ENCODE measurements around the gene GRXCR1.

The GRXCR1 gene

DNA sequence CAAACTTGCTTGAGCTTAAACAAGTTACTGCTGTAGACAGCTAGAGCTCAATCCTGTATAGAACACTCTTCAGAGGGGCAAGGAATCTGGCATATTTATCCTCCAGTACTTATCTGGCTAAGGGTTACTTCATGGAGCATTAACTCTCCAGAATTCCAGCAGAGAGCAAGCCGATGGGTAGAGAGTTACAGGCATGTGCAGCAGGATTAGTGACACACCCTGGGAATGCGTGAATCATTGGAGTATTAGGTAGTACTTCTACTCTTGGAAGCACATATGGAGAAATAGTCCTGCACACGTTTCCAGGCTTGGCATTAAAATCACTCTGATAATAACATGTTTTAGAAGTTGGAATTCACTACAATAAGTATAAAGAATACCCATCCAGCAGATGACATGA lies 35.4 kb downstream of the GRXCR1 start:
- no peak for DNase-seq (ENCODE audit: low read depth in 1 of 2, low spot score in 1 of 2)

DNA sequence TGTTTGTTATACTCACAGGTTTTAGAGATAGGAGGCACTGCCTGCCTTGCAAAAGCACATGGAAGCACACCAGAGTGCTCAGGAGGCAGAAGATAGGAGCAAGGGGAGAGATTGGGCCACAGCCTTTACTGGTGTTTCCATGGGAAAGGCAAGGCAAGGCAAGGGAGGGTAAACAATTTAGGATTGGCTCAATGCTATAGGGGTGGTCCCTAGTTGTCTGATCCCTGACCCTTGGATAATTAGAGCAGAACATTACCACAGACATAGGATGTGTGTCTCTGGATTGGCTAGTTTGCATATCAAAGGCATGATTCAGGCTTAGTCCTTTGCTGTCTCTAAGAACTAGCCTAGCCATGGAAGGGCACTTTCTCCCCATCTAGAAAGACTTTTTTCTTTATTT lies 36.1 kb downstream of the GRXCR1 start:
- no peak for DNase-seq (ENCODE audit: low read depth in 1 of 2, low spot score in 1 of 2)

DNA sequence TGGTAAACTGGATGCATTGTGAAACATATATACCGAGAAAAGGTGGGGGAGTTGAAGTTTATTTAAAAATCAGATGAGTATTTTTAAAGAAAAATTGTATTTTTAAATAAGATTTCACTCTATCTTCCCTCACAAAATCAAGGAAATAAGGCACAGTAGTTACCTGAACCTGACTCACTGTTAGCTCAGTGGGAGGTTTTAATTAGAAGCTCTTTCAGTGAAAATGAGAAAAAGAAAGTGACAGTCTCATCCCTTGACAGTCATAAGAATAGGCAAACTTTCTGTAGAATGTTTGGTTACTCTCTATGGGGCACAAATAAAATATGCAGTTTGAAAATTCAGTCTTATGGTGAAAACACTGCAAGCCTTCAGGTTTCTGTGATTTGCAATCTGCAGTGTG lies 49.7 kb downstream of the GRXCR1 start:
- no peak for DNase-seq (ENCODE audit: low read depth in 1 of 2, low spot score in 1 of 2)

DNA sequence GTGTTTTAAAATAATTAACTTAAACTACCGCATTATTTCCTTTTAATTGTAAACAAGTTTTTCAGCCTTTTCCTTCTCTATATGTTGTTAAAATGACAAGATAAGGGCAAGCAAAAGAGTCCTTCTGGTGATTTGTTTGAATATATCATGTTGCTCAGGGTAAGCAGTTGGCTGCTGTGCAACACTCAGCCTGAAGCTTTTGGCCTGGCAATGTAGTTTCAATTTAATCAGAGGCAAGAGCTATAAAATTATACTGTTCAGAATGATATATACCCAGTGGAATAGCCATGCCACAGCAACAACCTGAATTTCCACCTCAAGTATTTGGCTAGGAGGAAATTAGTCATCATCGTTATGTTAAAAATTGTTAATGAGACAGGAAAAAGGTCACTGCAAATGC lies 53.4 kb downstream of the GRXCR1 start:
- no peak for DNase-seq (ENCODE audit: low read depth in 1 of 2, low spot score in 1 of 2)

DNA sequence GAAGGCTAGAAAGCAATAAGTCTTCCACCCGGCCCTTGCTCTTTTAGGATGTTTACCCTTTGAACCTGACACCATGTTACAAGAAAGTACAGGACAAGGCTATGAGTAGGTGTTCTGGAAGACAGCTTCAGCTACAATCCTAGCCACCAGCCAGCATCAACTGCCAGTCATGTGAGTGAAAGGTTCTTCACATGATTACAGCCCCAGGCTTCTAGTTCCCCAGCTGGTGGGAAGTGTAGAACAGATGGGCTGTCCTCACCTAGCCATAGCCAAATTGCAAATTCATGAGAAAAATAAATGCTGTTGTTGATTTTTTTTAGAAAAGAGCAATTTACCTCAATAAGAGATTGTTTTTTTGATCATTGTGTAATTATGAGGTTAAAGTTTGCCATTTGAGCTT lies 60.8 kb downstream of the GRXCR1 start:
- no peak for DNase-seq (ENCODE audit: low read depth in 1 of 2, low spot score in 1 of 2)

DNA sequence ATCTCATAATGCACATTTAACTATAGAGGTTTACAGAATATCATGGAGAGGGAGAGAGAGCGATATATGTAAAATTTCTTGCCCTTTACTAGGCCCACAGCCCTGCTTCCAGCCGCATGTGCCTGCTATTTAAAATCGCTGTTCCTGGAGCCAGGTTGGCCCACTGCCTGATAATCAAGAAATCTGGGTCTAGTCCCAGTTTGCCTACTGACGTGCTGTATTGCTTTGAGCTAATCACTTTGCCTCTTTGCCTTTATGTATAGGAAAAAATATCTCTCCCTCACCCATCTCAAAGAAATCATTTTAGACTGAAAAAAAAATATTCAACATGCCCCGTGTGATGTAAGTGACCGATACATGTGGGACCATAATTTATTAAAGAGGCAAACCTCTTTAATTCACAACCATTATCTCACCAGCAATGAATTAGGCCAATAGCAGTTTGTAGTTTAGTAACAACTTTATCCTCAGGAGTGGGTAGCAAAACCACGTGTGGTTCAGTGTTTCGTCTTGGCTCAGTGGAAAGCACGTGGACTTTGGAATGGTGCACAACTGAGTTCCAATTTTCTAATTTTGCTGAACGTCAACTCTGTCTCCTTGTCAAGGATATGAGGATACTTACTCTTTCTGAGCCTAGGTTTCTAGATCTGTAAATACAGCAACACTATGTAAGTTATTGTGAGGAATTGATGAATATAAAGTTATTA lies 62.6 kb downstream of the GRXCR1 start:
- no peak for DNase-seq (ENCODE audit: low read depth in 1 of 2, low spot score in 1 of 2)

DNA sequence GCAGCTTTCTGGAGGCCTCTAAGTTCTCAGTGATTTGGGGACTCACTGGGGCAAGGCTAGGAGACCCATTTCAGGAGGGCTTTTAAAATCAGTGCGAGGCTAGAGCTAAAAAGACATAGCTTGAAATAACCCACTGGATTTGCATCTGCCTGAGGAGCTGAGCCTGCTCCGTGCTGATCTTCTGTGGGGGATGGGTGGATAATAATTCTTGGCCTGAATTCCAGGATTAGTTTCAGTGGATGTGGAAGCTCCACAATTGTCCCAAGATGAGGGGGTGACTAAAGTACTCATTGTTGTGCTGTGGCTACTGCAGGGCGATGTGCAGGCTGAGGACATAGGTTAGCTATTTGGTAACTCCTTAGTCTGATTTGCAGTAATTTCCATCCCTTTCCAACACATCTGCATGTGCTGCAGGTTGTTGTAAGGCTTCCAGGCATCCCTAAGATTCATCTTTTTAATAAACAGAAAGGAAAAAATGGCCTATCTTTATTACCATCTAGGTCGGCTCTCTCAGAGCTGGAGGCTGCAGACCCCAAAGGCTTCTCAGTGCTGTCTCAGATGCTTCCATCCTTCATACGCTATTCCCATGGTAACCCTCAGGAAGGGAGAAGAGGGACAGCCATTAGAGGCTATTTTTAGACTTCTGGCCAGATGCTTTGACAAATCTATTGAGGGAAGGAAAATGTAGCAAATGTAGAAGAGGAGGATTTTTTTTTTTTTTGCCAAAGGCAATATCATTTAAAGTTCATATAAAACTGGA lies 63.4 kb downstream of the GRXCR1 start:
- DNase-seq (ENCODE audit: low read depth in 1 of 2, low spot score in 1 of 2), result no peak

DNA sequence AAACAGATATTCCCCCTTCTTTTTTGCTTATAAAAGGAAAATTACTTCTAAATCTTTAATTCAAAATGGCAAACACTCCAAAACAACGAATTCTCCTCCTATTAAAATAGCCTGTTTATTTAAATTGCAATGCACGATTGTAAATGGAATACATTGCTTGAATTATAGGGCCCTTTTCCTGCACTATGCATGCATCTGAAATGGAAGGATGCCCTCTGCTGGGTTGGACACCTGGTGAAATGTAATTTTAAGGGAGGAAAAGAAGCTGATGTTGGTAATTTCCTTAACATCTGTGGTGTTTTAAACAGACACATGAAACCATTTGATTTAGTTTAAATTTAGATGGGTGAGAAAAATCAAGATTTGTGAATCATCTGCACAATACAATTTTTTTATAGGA lies 72.8 kb downstream of the GRXCR1 start:
- no peak for DNase-seq (ENCODE audit: low read depth in 1 of 2, low spot score in 1 of 2)

DNA sequence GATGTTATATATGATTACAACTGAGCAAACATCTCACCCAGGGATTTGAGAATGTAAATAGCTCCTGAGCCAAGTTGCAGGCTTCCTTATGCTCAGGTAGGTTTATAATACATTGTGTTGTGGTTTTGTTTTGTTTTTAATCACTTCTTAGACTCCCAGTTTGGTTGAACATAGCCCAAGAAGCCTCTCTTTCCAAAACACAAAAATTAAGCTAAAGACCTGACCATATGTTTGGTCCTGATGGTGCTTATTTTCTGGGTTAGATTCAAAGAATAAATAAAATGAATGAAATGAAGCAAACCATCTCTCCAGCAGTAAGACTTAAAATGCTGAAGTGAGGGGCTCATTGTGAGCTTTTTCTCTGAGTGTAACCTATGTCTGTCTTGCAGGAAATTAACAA lies 93.5 kb downstream of the GRXCR1 start:
- DNase-seq (ENCODE audit: low read depth in 1 of 2, low spot score in 1 of 2), result no peak

DNA sequence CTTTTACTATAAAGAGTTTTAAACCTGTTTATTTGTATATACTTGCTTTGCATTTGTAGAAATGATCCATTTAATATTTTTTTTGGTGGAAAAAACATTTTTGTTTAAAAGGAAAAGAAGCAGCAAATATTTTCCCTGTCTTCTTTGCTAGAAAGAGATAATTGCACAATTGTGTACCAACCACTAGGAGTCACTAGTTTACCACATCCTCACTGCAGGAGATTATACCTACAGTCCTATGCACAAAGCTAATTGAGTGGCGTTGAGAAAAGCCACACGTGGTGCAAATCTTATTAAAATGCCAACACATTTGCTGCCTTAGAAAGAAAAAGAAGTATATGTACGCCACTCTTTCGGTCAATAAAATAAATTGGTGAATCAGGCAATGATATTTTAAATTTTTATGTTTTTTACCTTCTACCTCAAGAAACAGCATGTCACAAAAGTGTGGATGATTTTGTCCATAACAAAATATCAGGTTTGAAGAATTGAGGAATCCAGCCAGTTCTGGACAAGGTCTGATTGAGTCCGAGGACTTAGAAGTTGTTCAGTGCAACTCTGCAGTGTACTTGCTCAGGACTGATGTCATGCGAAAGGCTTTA lies 102.9 kb downstream of the GRXCR1 start:
- no peak for DNase-seq (ENCODE audit: low read depth in 1 of 2, low spot score in 1 of 2)

DNA sequence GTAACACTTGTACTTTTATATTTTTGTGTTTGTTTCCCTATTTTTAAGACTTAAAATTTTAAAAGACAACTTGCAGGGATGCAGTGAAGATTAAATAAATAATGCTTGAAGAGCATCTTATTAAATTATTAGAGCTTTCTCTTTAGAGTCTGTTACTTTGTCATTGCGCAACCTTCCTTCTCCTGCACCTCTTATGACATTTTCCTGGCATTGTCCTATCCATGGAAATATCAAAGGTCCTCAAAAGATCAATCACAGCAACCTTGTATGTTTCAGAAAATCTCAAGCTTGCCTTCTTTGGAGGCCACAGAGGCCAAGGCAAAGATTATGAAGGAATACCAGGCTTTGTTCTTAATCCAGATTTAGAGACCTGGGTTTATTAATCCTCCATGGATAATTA lies 116.3 kb downstream of the GRXCR1 start:
- DNase-seq (ENCODE audit: low read depth in 1 of 2, low spot score in 1 of 2), result no peak

DNA sequence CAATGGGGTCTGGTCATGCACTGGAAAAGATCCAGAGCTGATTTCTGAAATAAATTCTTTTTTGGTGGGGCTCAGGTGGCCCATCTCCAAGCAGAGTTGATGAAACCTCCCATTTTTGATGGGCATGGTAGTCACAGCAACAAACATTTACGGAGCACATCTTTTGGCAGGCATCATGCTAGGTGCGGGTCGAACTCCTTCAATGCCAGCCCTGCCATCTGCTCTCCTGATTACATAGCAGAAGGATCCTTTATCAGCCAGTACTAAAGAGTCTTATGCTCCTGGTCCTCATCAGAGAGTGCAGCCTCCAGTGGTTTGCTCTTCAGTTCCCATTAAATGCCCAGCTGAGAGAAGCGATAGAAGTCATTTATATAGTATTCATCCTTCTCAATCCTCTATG lies 121.7 kb downstream of the GRXCR1 start:
- no peak for DNase-seq (ENCODE audit: low read depth in 1 of 2, low spot score in 1 of 2)

DNA sequence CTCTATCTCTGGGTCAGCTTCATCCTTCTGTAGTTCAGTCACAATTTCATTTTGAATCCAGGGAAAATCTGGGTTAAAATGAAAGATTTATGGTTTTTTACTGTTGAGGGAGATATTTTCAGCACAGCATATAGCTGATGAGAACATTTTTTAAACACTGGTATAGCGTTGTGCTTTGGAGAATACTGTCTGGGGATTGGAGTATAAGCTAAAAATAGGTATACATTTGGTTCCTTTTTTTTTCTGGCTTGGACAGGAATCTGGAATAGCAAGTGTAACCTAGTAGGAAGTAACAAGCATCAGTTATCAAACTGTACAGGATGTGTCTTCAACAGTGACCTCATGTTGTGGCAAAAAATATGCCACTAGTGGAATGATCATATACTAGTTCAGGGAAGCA lies 149.1 kb downstream of the GRXCR1 start:
- DNase-seq (ENCODE audit: low read depth in 1 of 2, low spot score in 1 of 2), result no peak

DNA sequence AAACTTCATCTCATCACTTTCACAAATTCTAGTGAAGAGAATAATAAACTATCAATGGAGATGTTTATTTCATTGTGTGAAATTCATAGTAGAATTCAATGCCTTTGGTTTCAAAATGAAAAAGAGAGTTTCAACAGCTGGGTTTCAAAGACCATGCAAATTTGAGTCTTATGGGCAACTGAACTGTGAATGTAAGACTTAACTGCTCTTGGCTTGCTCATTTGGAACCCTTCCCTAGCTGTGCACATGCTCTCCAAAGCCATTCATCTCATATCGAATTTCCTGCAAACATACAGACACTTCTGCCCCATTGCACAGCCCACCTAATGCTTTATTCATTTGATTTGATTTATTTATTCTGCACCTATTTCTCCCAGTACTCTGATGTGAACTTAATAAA lies 154.5 kb downstream of the GRXCR1 start:
- no peak for DNase-seq (ENCODE audit: low read depth in 1 of 2, low spot score in 1 of 2)

DNA sequence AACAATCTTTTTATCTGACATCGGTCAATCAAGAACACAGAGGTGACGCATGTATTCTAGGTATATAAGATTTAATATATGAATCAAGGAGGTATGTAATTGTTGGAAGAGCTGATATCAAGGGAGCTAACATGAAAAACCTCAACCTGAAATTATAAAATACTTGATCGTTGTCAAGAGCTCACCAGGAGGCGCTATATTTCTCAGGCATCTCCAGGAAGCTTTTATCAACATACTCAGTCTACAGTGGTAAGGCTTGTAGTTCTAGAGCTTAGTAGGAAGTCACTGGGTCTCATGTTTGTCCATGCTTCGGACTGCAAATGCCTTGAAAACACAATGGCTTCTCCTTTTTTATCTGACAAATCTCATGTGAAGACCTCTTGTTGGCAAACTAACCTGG lies 156.1 kb downstream of the GRXCR1 start:
- DNase-seq (ENCODE audit: low read depth in 1 of 2, low spot score in 1 of 2), result no peak

DNA sequence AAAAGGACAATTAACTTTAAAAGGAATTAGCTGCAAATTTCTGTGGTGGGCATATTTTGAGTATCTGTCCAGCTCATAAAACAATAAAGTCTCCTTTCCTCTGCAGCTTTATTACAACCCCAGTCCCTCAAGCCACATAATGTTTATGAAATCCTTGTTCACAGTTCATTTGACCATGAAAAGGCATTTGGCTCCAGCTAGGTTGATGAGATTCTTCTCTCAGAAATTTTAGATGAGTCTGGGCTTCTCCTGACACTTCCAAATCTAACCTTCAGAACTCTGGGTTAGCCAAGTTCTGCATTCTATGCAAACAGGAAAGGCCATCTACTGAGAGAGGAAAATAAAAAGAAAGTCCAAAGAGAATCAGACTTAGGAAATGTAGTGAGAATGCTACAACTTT lies 156.8 kb downstream of the GRXCR1 start:
- no peak for DNase-seq (ENCODE audit: low read depth in 1 of 2, low spot score in 1 of 2)

DNA sequence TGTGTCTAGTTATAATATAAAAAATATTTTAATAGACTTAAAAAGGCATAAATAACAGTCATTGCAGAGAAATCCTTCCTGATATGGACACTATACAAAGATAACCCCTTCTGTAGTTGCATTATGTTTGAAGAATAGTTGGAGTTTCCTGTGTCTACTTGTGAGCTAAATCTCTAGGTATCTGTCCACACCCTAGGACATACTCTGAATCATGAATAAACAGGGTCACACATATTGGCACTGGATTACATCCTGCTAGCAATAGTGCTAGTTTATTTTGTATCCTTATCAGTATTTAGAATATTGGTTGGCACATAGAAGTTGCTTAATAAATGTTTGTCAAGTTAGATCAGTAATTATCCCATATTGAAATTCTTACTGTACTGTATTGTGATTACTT lies 173.9 kb downstream of the GRXCR1 start:
- no peak for DNase-seq (ENCODE audit: low read depth in 1 of 2, low spot score in 1 of 2)

DNA sequence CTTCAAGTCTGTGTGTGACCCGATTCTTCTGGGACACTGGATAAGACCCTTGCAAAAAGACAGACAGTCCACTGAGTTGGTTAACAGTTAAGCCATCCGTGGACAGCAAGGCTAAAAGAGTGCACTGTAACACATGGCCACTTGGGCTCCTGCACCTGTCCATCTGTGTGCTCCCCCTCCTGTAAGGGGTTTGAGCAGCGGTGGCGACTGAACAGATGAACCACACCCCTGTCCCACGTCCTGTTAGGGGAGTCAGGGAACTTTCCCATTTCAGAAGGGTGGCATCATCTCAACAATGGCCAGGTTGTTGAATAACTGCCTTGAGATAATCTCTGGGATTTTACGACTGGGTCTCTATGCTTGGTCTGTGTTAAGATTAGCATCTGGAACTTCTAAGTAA lies 178.6 kb downstream of the GRXCR1 start:
- DNase-seq (ENCODE audit: low read depth in 1 of 2, low spot score in 1 of 2), result no peak

All from activated CD4-positive, alpha-beta T cell treated with anti-CD3 and anti-CD28 coated beads, Interleukin-2, amount 50 U/mL, for 24 hours (primary cell).